ENCODE measurements around the gene TRPM4. TPM values are rescaled to one million over a fixed set of nuclear protein-coding genes. Genes with fewer than 3 reads are reported as not detected.

TRPM4 gene
- total and polyA plus RNA-seq, 2 donors (not counting 3 experiments of a cell fraction or from before 2014, with no cell fraction given) = 17.6 to 38.9 TPM

- intact Hi-C loops (cut with micrococcal nuclease) = loop anchor here (1.0 kb wide), 1 partner anchor 23 kb away; no protein-coding TSS in a partner anchor
- Histone ChIP-seq H3K36me3 (ENCODE audit: control insufficient read depth in 2 of 2, extremely low read depth in 1 of 2, insufficient read depth in 2 of 2, low read length in 2 of 2) (peaks cover 0 to 6% of the 10 kb centered on the region in 2 experiments), H3K4me2 (ENCODE audit: insufficient read depth, low read length) (no peak overlapping the region), H3K4me1 (ENCODE audit: control insufficient read depth, extremely low read depth, insufficient read depth, low read length) (peaks cover 12% of the 10 kb centered on the region), H3K27me3 (ENCODE audit: control insufficient read depth in 2 of 2, insufficient read depth in 2 of 2, low read length in 2 of 2) (no peaks in the 10 kb centered on the region), H3K9ac (replicated peaks; ENCODE audit: extremely low read depth, insufficient read depth, low read length) (no peak overlapping the region), H3K9me3 (replicated peaks; ENCODE audit: control insufficient read depth, insufficient read depth, low read length) (no peaks in the 10 kb centered on the region), H4K20me1 (replicated peaks; ENCODE audit: control insufficient read depth, extremely low read depth, insufficient read depth, low read length) (no peaks in the 10 kb centered on the region), H3K27ac (ENCODE audit: insufficient read depth, low read depth, low read length) (peak overlapping the region; percentile 47), H3K9me1 (replicated peaks; ENCODE audit: control insufficient read depth, extremely low read depth, insufficient read depth, low read length) (no peaks in the 10 kb centered on the region), H3K79me2 (ENCODE audit: control insufficient read depth, insufficient read depth, low read length) (no peaks in the 10 kb centered on the region), H3K4me3 (replicated peaks in 1 of 3; ENCODE audit: insufficient read depth in 1 of 3, low read depth in 1 of 3, low read length in 3 of 3) (no peak overlapping the region), H2AFZ (ENCODE audit: low read depth, low read length) (peak overlapping the region; percentile 40)
- ChIA-PET POLR2A (no interaction called here), CTCF (interaction anchor here (1.0 to 4.9 kb wide), 9 partner anchors 15 to 68 kb away, joined by 3 to 33 read pairs (median 6); partner anchors contain the start of gene LIN7B)
- no peak for DNase-seq (ENCODE audit: low read depth, low spot score)
- dilution Hi-C loops (cut with MboI; ENCODE audit: extremely low pct_ligation_motif_present, low sequenced_read_pairs) = no loop called here
- BruUV-seq (replicated peaks) = no TSS peak
- no peak for FAIRE-seq
- TF ChIP-seq MAX (IDR thresholded peaks at IDR 0.05; ENCODE audit: insufficient read depth, insufficient read length) (no peak), POLR2A (IDR thresholded peaks at IDR 0.05; ENCODE audit: low read depth, low read length) (no peak), JUN (IDR thresholded peaks at IDR 0.05; ENCODE audit: borderline replicate concordance, insufficient read depth, insufficient read length, low read depth) (no peak), GATA2 (IDR thresholded peaks at IDR 0.05; ENCODE audit: insufficient read depth, insufficient read length, low read depth, low read length) (no peak), FOS (IDR thresholded peaks at IDR 0.05; ENCODE audit: borderline replicate concordance, insufficient read depth, low read length) (no peak), MYC (IDR thresholded peaks at IDR 0.05; ENCODE audit: low read depth, low read length) (no peak)
- TF ChIP-seq, protein P1, sequence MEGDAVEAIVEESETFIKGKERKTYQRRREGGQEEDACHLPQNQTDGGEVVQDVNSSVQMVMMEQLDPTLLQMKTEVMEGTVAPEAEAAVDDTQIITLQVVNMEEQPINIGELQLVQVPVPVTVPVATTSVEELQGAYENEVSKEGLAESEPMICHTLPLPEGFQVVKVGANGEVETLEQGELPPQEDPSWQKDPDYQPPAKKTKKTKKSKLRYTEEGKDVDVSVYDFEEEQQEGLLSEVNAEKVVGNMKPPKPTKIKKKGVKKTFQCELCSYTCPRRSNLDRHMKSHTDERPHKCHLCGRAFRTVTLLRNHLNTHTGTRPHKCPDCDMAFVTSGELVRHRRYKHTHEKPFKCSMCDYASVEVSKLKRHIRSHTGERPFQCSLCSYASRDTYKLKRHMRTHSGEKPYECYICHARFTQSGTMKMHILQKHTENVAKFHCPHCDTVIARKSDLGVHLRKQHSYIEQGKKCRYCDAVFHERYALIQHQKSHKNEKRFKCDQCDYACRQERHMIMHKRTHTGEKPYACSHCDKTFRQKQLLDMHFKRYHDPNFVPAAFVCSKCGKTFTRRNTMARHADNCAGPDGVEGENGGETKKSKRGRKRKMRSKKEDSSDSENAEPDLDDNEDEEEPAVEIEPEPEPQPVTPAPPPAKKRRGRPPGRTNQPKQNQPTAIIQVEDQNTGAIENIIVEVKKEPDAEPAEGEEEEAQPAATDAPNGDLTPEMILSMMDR (IDR thresholded peaks at IDR 0.05; ENCODE audit: extremely low read depth in 1 of 2, insufficient read depth in 1 of 2, low read depth in 1 of 2, low read length in 2 of 2) = peak in 1 of 2 donors; percentile 18
Observed at GRCh38 chr19:49165865-49166301, 8.3 kb downstream of the TRPM4 start.

Measured in endothelial cell of umbilical vein (primary cell).